GM12865 (cell line): ENCODE data around the gene CREBRF.
"Not testable (repeated sequence)": the region's sequence is repeated elsewhere in the genome, so short reads cannot be mapped to it uniquely, and the experiment has no call there.

ENCODE experiments used
- DNase-seq: peaks from one replicate; pipeline ENCODE4 v3.0.0; 2010; ENCODE audit warnings: low read depth
- H3K4me3 ChIP-seq: 2 replicates; pipeline ENCODE4 v1.5.1; 2011; ENCODE audit warnings: mild to moderate bottlenecking, low read depth, low read length, control low read depth
- CTCF ChIP-seq: IDR thresholded peaks from 2 replicates; pipeline ENCODE4 v1.5.1; 2011; ENCODE audit warnings: low read length, control low read depth, low read depth, inconsistent platforms; ENCODE audit not compliant: insufficient read depth; ENCODE audit errors: missing control alignments

The CREBRF gene

GRCh38 chr5:173035904-173036707, 20.0 kb upstream of the CREBRF start:
- DNase-seq: peak; percentile 77
- no peak for TF ChIP-seq CTCF
- H3K4me3 ChIP-seq: peak overlapping the region; percentile 58

GRCh38 chr5:173039188-173039587, 17.0 kb upstream of the CREBRF start:
- TF ChIP-seq CTCF: no peak
- no peak overlapping the region for H3K4me3 ChIP-seq
- no peak for DNase-seq

GRCh38 chr5:173039964-173040363, 16.2 kb upstream of the CREBRF start:
- no peak for TF ChIP-seq CTCF
- no peak overlapping the region for H3K4me3 ChIP-seq
- no peak for DNase-seq

GRCh38 chr5:173041881-173042762, 14.0 kb upstream of the CREBRF start:
- no peak for DNase-seq
- TF ChIP-seq CTCF: no peak
- no peak overlapping the region for H3K4me3 ChIP-seq

GRCh38 chr5:173042763-173043107, 13.4 kb upstream of the CREBRF start:
- H3K4me3 ChIP-seq: no peak overlapping the region
- TF ChIP-seq CTCF: no peak
- DNase-seq: no peak

- TF ChIP-seq CTCF: no peak
- no peak for DNase-seq
- no peak overlapping the region for H3K4me3 ChIP-seq
Observed at GRCh38 chr5:173045474-173045873, 10.7 kb upstream of the CREBRF start.

- not testable (repeated sequence) for H3K4me3 ChIP-seq, DNase-seq
Observed at GRCh38 chr5:173047096-173047837, 8.9 kb upstream of the CREBRF start.
